Activated CD4-positive, alpha-beta memory T cell treated with anti-CD3 and anti-CD28 coated beads, Interleukin-2, amount 10 ng/mL, durations not matched to agents 7 days and 5 days (primary cell): ENCODE measurements around the gene IGLON5. TPM values are rescaled to one million over a fixed set of nuclear protein-coding genes. Genes with fewer than 3 reads are reported as not detected.

ENCODE experiments used
- CTCF ChIA-PET: fragments of 350-600 bp; sonication (Branson Sonifier 250); formaldehyde crosslinking; loops from one replicate; lab custom pipeline; 2021; ENCODE audit warnings: antibody characterized with exemption, inconsistent platforms; lab: Charles Lee
- POLR2A ChIA-PET: fragments of 350-600 bp; sonication (Branson Sonifier 250); formaldehyde crosslinking; loops from one replicate; lab custom pipeline; 2021; ENCODE audit warnings: antibody characterized with exemption; lab: Charles Lee
- DNase-seq: peaks from one replicate; pipeline ENCODE4 v3.0.0-alpha.2; 2020
- H3K27ac Mint-ChIP-seq: one replicate; pipeline ENCODE4 v1.8.0; 2021; ENCODE audit warnings: mild to moderate bottlenecking, mixed read lengths
- H3K27me3 Mint-ChIP-seq: one replicate; pipeline ENCODE4 v1.8.0; 2021; ENCODE audit warnings: mixed read lengths
- H3K36me3 Mint-ChIP-seq: one replicate; pipeline ENCODE4 v1.8.0; 2021; ENCODE audit warnings: low read depth, mixed read lengths
- H3K4me1 Mint-ChIP-seq: one replicate; pipeline ENCODE4 v1.8.0; 2021; ENCODE audit warnings: mixed read lengths
- H3K4me3 Mint-ChIP-seq: one replicate; pipeline ENCODE4 v1.8.0; 2021; ENCODE audit warnings: mild to moderate bottlenecking, mixed read lengths
- H3K9me3 Mint-ChIP-seq: one replicate; pipeline ENCODE4 v1.8.0; 2021; ENCODE audit warnings: mixed read lengths
- total RNA-seq, 2 experiments: library from RNA; stranded (reverse); gene quantifications; one replicate each; pipeline ENCODE4 v1.2.3, GENCODE V29; 2021

IGLON5 gene
- under 1 TPM; 0.68 to 0.81 TPM for total RNA-seq

GRCh38 chr19:51311351-51312257, at the start of gene IGLON5:
Gene IGLON5 (plus strand): TSS chr19:51311644. CDS start chr19:51311848, 204 bp downstream.
- no peak within 1 kb of the TSS for H3K27ac Mint-ChIP-seq
- CTCF ChIA-PET = no interaction called here

DNA sequence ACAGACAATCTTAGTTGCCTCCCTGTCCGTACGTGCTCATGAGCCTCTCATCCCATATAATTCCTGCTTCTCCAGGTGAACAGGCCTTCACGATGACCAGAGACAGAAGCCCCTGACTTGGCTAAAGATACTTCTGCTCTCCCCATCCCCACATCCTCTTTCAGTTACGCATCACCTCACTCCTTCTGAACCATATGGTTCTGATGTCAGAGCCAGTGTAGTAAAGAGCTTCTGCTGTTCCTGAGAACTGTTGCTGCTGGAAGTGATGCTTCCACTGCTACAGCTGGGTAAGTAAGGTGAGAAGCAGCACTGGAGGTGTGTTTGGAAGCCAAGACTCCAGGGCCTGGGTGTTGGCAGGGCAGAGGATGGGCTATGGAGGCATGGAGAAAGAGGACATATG, 47.6 kb upstream of the IGLON5 start:
- Mint-ChIP-seq H3K9me3 (no peaks in the 10 kb centered on the region), H3K4me1 (peaks cover 22% of the 10 kb centered on the region), H3K27me3 (peaks cover 33% of the 10 kb centered on the region), H3K4me3 (no peak overlapping the region), H3K27ac (no peak overlapping the region), H3K36me3 (no peaks in the 10 kb centered on the region)
- POLR2A ChIA-PET = no interaction called here
- DNase-seq = no peak
- CTCF ChIA-PET = interaction anchor here (1.2 kb wide), 1 partner anchor 105 kb away, joined by 5 read pairs; no protein-coding TSS in a partner anchor

More at GRCh38 chr19:51311351-51312257, at the start of gene IGLON5:
- peaks cover 10% of the 10 kb centered on the region for H3K9me3 Mint-ChIP-seq
- POLR2A ChIA-PET = no interaction called here
- no peaks in the 10 kb centered on the region for H3K36me3 Mint-ChIP-seq
- peaks cover 7% of the 10 kb centered on the region for H3K4me1 Mint-ChIP-seq
- H3K4me3 Mint-ChIP-seq = no peak within 1 kb of the TSS
- H3K27me3 Mint-ChIP-seq = peaks cover 52% of the 10 kb centered on the region
- DNase-seq = no peak

DNA sequence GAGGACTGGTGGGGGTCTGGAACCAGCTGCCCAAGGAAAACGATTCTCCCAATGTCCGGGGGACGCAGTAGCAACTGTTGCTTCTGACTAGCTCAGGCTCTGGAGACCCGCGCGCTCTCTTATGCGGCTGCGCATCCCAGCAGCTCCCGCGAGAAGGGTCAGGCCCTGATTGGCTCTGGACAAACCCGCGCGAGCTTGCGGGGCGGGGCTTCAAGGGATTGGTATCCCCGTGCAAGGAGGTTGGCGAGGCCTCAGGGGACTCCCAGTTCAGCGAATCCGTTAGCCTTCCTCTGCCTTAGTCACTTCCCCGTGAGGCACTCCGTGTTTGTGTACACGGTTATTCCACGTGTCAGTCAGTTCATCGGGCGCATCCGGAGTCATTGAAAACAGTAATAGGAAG, 40.4 kb upstream of the IGLON5 start:
- Mint-ChIP-seq H3K27me3 (peaks cover 2% of the 10 kb centered on the region), H3K27ac (peak overlapping the region; percentile 97), H3K36me3 (no peaks in the 10 kb centered on the region), H3K4me1 (peaks cover 53% of the 10 kb centered on the region), H3K9me3 (no peaks in the 10 kb centered on the region), H3K4me3 (no peak overlapping the region)
- no peak for DNase-seq
- POLR2A ChIA-PET = interaction anchor here (1.4 to 3.5 kb wide), 2 partner anchors 16 to 123 kb away, joined by 6 to 21 read pairs; no protein-coding TSS in a partner anchor
- CTCF ChIA-PET = interaction anchor here (1.4 to 6.1 kb wide), 2 partner anchors 11 to 13 kb away, joined by 4 to 40 read pairs; no protein-coding TSS in a partner anchor

DNA sequence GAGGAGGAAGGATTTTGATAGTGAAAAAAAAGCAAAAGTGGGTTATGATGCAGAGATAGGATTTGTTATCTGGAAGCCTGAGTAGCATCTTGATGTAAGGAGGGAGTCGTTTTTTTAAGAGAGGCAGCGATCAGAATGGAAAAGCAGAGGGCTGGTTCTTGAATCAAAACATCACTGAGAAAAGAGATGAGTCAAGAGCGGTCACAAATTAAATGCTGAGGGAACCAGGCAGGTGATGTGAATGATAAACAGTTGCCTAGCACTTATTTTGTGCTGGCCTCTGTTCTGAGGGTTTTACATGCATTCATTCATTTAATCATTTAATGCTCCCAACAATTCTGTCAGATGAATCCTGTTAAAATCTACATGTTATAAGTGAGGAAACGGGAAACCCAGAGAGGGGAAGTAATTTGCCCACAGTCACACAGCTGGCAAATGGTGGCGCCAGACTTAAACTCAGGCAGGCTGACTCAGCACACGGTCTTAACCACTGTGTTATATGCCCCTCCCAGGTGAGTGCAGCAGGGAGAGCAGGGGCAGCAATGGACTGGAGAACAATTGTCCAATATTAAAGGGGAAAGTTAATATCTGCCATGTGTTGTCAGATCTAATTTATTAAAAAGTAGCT, 39.1 kb upstream of the IGLON5 start:
- no peaks in the 10 kb centered on the region for H3K9me3 Mint-ChIP-seq
- ChIA-PET POLR2A (interaction anchor here (0.9 to 3.5 kb wide), 6 partner anchors 10 to 122 kb away, joined by 3 to 21 read pairs (median 5); no protein-coding TSS in a partner anchor), CTCF (interaction anchor here (1.0 to 6.1 kb wide), 4 partner anchors 12 to 113 kb away, joined by 3 to 40 read pairs (median 4); no protein-coding TSS in a partner anchor)
- peak overlapping the region; percentile 97 for H3K27ac Mint-ChIP-seq
- peak; percentile 79 for DNase-seq
- H3K27me3 Mint-ChIP-seq = peaks cover 5% of the 10 kb centered on the region
- H3K4me1 Mint-ChIP-seq = peaks cover 46% of the 10 kb centered on the region
- no peaks in the 10 kb centered on the region for H3K36me3 Mint-ChIP-seq
- peak overlapping the region; percentile 62 for H3K4me3 Mint-ChIP-seq

DNA sequence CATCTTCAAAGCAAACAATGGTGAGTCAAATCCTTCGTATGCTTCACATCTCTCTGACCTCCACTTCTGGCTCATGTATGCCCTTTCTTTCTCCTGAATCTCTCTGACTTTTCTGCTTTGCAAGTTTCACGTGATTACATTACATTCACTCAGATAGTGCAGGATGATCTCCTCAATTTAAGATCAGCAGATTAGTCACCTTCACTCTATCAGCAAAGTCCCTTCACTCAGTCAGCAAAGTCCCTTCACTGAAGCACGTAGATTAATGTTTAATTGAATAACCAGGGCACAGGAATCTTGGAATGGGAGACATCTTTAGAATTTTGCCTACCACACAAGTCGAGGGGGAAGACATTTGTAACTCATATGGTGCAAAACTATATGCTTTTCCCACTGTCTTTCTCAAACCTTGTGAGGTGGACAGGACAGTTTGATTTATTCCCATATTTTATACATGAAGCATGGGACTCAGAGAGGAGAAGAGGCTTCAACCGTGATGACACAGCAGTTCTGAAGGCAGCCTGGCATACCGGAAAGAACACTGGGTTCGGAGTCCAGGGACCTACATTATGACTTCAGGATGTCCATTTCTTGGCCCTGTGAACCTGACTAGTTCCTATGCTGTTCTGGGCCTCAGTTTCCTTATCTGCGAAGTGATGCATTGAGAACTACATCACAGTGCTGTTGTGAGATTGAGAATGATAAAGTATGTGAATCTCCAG, 37.2 kb upstream of the IGLON5 start:
- Mint-ChIP-seq H3K27ac (peak overlapping the region; percentile 85), H3K4me1 (peaks cover 46% of the 10 kb centered on the region), H3K4me3 (peak overlapping the region; percentile 25), H3K27me3 (peaks cover 15% of the 10 kb centered on the region), H3K9me3 (no peaks in the 10 kb centered on the region), H3K36me3 (peaks cover 3% of the 10 kb centered on the region)
- ChIA-PET POLR2A (interaction anchor here (1.0 to 2.6 kb wide), 2 partner anchors 17 to 21 kb away, joined by 5 to 19 read pairs; no protein-coding TSS in a partner anchor), CTCF (no interaction called here)
- no peak for DNase-seq

GRCh38 chr19:51277112-51277511, 34.3 kb upstream of the IGLON5 start:
- DNase-seq = no peak
- H3K27me3 Mint-ChIP-seq = peaks cover 36% of the 10 kb centered on the region
- H3K27ac Mint-ChIP-seq = no peak overlapping the region
- peaks cover 3% of the 10 kb centered on the region for H3K36me3 Mint-ChIP-seq
- POLR2A ChIA-PET = no interaction called here
- peaks cover 26% of the 10 kb centered on the region for H3K4me1 Mint-ChIP-seq
- H3K9me3 Mint-ChIP-seq = peaks cover 12% of the 10 kb centered on the region
- no peak overlapping the region for H3K4me3 Mint-ChIP-seq
- CTCF ChIA-PET = no interaction called here

GRCh38 chr19:51282335-51282734, 29.1 kb upstream of the IGLON5 start:
- Mint-ChIP-seq H3K4me1 (no peaks in the 10 kb centered on the region), H3K27ac (no peak overlapping the region)
- CTCF ChIA-PET = no interaction called here

DNA sequence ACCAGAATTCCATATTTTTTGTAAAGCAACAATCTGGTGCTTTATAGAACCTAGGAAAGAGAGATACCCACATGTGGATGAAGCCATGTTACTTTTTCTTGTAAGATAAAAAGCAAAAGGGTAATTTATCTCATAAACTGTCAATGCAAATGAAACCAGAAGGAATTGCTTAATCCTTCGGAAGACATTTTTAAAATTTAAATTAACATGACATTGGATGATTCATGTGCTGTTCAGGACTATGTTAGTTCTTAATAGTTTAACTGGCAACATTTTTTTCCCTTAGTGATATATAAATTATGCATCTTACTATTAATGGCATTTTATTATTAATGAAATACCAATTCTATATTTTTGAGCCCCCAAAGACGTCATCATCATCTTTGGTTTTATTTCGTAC, 25.8 kb upstream of the IGLON5 start:
- Mint-ChIP-seq H3K9me3 (peaks cover 7% of the 10 kb centered on the region), H3K36me3 (peaks cover 6% of the 10 kb centered on the region), H3K4me1 (no peaks in the 10 kb centered on the region), H3K27me3 (peaks cover 38% of the 10 kb centered on the region), H3K4me3 (no peak overlapping the region), H3K27ac (no peak overlapping the region)
- no peak for DNase-seq
- ChIA-PET POLR2A (no interaction called here), CTCF (no interaction called here)

More at GRCh38 chr19:51282335-51282734, 29.1 kb upstream of the IGLON5 start:
- POLR2A ChIA-PET = interaction anchor here (2.8 kb wide), 1 partner anchor 10 kb away, joined by 7 read pairs; no protein-coding TSS in a partner anchor
- H3K36me3 Mint-ChIP-seq = peaks cover 9% of the 10 kb centered on the region
- H3K27me3 Mint-ChIP-seq = peaks cover 58% of the 10 kb centered on the region
- DNase-seq = no peak
- H3K9me3 Mint-ChIP-seq = peaks cover 12% of the 10 kb centered on the region
- H3K4me3 Mint-ChIP-seq = no peak overlapping the region

GRCh38 chr19:51289635-51290034, 21.8 kb upstream of the IGLON5 start:
- H3K9me3 Mint-ChIP-seq = no peaks in the 10 kb centered on the region
- no peak overlapping the region for H3K4me3 Mint-ChIP-seq
- H3K4me1 Mint-ChIP-seq = peaks cover 3% of the 10 kb centered on the region
- CTCF ChIA-PET = no interaction called here
- POLR2A ChIA-PET = no interaction called here
- H3K27me3 Mint-ChIP-seq = peaks cover 15% of the 10 kb centered on the region
- no peak overlapping the region for H3K27ac Mint-ChIP-seq
- H3K36me3 Mint-ChIP-seq = no peaks in the 10 kb centered on the region
- no peak for DNase-seq

GRCh38 chr19:51292971-51293370, 18.5 kb upstream of the IGLON5 start:
- no peak for DNase-seq
- Mint-ChIP-seq H3K4me1 (peaks cover 3% of the 10 kb centered on the region), H3K36me3 (no peaks in the 10 kb centered on the region), H3K27ac (no peak overlapping the region), H3K4me3 (no peak overlapping the region), H3K9me3 (no peaks in the 10 kb centered on the region), H3K27me3 (peaks cover 9% of the 10 kb centered on the region)
- ChIA-PET POLR2A (no interaction called here), CTCF (no interaction called here)

GRCh38 chr19:51293571-51294210, 17.8 kb upstream of the IGLON5 start:
- DNase-seq = no peak
- Mint-ChIP-seq H3K27me3 (peaks cover 12% of the 10 kb centered on the region), H3K36me3 (no peaks in the 10 kb centered on the region), H3K4me3 (no peak overlapping the region), H3K9me3 (no peaks in the 10 kb centered on the region), H3K27ac (no peak overlapping the region), H3K4me1 (peaks cover 3% of the 10 kb centered on the region)
- ChIA-PET POLR2A (interaction anchor here (0.6 kb wide), 1 partner anchor 100 kb away, joined by 3 read pairs; no protein-coding TSS in a partner anchor), CTCF (no interaction called here)
